Sigmoid colon (tissue), 4 donors: ENCODE measurements around the gene CACNA2D3.

Experiments used
- CTCF ChIP-seq, 4 experiments: fragments of 450-650 bp in 3 of 4; fragments of 200-600 bp in 1 of 4; IDR thresholded peaks; one replicate each; pipeline ENCODE4 v1.5.1; 2016 to 2019; ENCODE audit warnings: antibody characterized with exemption in 4 of 4, mild to moderate bottlenecking in 3 of 4, moderate library complexity in 2 of 4
- EP300 ChIP-seq, 4 donors: sonication (generic); formaldehyde crosslinking; IDR thresholded peaks; one replicate each; pipeline ENCODE4 v1.6.1; 2017; ENCODE audit warnings: antibody characterized with exemption in 4 of 4
- POLR2A ChIP-seq, 2 donors: fragments of 450-650 bp; IDR thresholded peaks; one replicate each; pipeline ENCODE4 v1.6.1; 2016; ENCODE audit warnings: antibody characterized with exemption in 2 of 2, mild to moderate bottlenecking in 2 of 2, moderate library complexity in 2 of 2

GRCh38 chr3:54681706-54682105, 559.4 kb downstream of the CACNA2D3 start:
- TF ChIP-seq CTCF (IDR thresholded peaks at IDR 0.05) (no peak), POLR2A (IDR thresholded peaks at IDR 0.05) (no peak), EP300 (IDR thresholded peaks at IDR 0.05) (no peak)
